Measurements from ENCODE around the gene PHETA2. TPM values are rescaled to one million over a fixed set of nuclear protein-coding genes. Genes with fewer than 3 reads are reported as not detected.

PHETA2 gene
- total RNA-seq, 4 donors from 2014 or later = 6.3 to 14.5 (median 9.5) TPM

GRCh38 chr22:42060489-42060888 is 13.6 kb upstream of the PHETA2 start:
- TF ChIP-seq POLR2A (IDR thresholded peaks at IDR 0.05) (no peak), CTCF (IDR thresholded peaks at IDR 0.05) (no peak)
- H3K36me3 ChIP-seq = peaks cover 14 to 76% (median 25%) of the 10 kb centered on the region in 3 donors
- no peak for DNase-seq
- H3K4me3 ChIP-seq = no peak overlapping the region
- 80 to 95% methylated on average over 1 to 3 of the region's 5 CpGs for WGBS, 2 donors
- H3K27ac ChIP-seq = no peak overlapping the region
- H3K9me3 ChIP-seq = peaks cover 0 to 13% (median 7%) of the 10 kb centered on the region in 3 donors
- H3K27me3 ChIP-seq = no peaks in the 10 kb centered on the region
- no peaks in the 10 kb centered on the region for H3K4me1 ChIP-seq
- intact Hi-C loops (cut with DNase I) = no loop called here

- intact Hi-C loops (cut with DNase I) = no loop called here
- TF ChIP-seq CTCF (IDR thresholded peaks at IDR 0.05) (no peak), POLR2A (IDR thresholded peaks at IDR 0.05) (no peak)
- 96 to 100% methylated on average over 5 to 7 of the region's 7 CpGs for WGBS, 2 donors
- H3K36me3 ChIP-seq = peaks cover 14 to 82% (median 27%) of the 10 kb centered on the region in 3 donors
- no peak overlapping the region for H3K4me3 ChIP-seq
- peaks cover 0 to 13% (median 7%) of the 10 kb centered on the region in 3 donors for H3K9me3 ChIP-seq
- no peak for DNase-seq
- no peak overlapping the region for H3K27ac ChIP-seq
- no peaks in the 10 kb centered on the region for H3K27me3 ChIP-seq
- no peaks in the 10 kb centered on the region for H3K4me1 ChIP-seq
Observed at GRCh38 chr22:42061041-42061440, 13.0 kb upstream of the PHETA2 start.

DNA sequence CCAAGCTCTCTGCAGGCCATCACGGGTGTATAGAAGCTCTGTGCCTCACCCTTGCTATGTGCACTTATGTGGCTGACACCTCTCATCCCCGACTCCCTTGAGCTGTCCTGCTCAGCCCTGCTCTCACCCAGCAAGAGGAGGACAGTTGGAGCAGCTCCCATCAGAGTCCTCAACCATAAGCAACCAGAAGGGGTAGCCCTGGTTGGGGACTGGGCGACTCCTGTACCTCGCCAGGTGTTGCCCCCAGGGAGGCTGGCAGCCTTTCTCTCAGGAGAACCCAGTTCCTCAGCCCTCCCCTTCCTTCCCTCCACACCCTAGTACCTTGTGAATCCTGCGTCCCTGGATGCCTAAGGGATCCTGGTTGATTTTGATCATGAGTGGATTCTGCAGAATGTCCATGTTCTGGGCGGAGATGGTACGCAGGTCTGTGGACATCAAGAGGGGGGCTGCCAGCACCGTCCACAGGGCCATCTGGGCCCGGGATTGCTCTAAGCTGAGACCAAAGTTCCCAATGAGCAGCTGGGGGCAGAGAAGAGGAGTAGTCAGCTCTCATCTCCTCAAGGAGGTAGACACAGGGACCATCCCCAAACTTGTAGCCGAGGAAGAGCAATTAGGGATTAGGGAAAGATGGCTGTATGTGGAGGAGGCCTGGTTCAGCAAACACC is 11.4 kb upstream of the PHETA2 start:
- TF ChIP-seq POLR2A (IDR thresholded peaks at IDR 0.05) = no peak
- no peak for TF ChIP-seq CTCF (IDR thresholded peaks at IDR 0.05)
- Histone ChIP-seq H3K9me3 (no peaks in the 10 kb centered on the region), H3K27ac (no peak overlapping the region), H3K36me3 (peaks cover 25 to 98% (median 34%) of the 10 kb centered on the region in 3 donors), H3K4me1 (no peaks in the 10 kb centered on the region), H3K27me3 (no peaks in the 10 kb centered on the region), H3K4me3 (no peak overlapping the region)
- no peak for DNase-seq
- intact Hi-C loops (cut with DNase I) = no loop called here
- WGBS, 2 donors = 88 to 89% methylated on average over 6 of the region's 10 CpGs

GRCh38 chr22:42064629-42065028 is 9.4 kb upstream of the PHETA2 start:
- 78 to 90% methylated on average over 1 of the region's 1 CpG for WGBS, 2 donors
- Histone ChIP-seq H3K27me3 (no peaks in the 10 kb centered on the region), H3K9me3 (no peaks in the 10 kb centered on the region), H3K27ac (no peak overlapping the region), H3K36me3 (peaks cover 25 to 91% (median 34%) of the 10 kb centered on the region in 3 donors), H3K4me3 (no peak overlapping the region), H3K4me1 (peaks cover under 1 to 11% (median 3%) of the 10 kb centered on the region in 3 donors)
- TF ChIP-seq POLR2A (IDR thresholded peaks at IDR 0.05) = no peak
- TF ChIP-seq CTCF (IDR thresholded peaks at IDR 0.05) = no peak
- intact Hi-C loops (cut with DNase I) = no loop called here
- no peak for DNase-seq

GRCh38 chr22:42065438-42066125 is 8.5 kb upstream of the PHETA2 start:
- DNase-seq = no peak
- no peak for TF ChIP-seq POLR2A (IDR thresholded peaks at IDR 0.05)
- no peak for TF ChIP-seq CTCF (IDR thresholded peaks at IDR 0.05)
- Histone ChIP-seq H3K9me3 (no peaks in the 10 kb centered on the region), H3K4me1 (peaks cover 7 to 19% (median 9%) of the 10 kb centered on the region in 3 donors), H3K27me3 (no peaks in the 10 kb centered on the region), H3K4me3 (no peak overlapping the region), H3K27ac (no peak overlapping the region), H3K36me3 (peaks cover 25 to 81% (median 30%) of the 10 kb centered on the region in 3 donors)
- intact Hi-C loops (cut with DNase I) = no loop called here
- 88 to 95% methylated on average over 6 to 10 of the region's 13 CpGs for WGBS, 2 donors

Data from esophagus squamous epithelium (tissue), 5 donors.